ENCODE measurements around the gene OTOG. TPM values are rescaled to one million over a fixed set of nuclear protein-coding genes. Genes with fewer than 3 reads are reported as not detected.

OTOG gene
- total and polyA plus RNA-seq, 2 donors (not counting 3 experiments of a cell fraction or from before 2014, with no cell fraction given): not detected

- Histone ChIP-seq H3K27ac (ENCODE audit: insufficient read depth, low read depth, low read length) (no peak overlapping the region), H2AFZ (ENCODE audit: low read depth, low read length) (no peak overlapping the region), H3K27me3 (ENCODE audit: control insufficient read depth in 2 of 2, insufficient read depth in 2 of 2, low read length in 2 of 2) (peaks cover 0 to 4% of the 10 kb centered on the region in 2 experiments), H4K20me1 (replicated peaks; ENCODE audit: control insufficient read depth, extremely low read depth, insufficient read depth, low read length) (no peaks in the 10 kb centered on the region), H3K4me2 (ENCODE audit: insufficient read depth, low read length) (no peak overlapping the region), H3K9me1 (replicated peaks; ENCODE audit: control insufficient read depth, extremely low read depth, insufficient read depth, low read length) (no peaks in the 10 kb centered on the region), H3K79me2 (ENCODE audit: control insufficient read depth, insufficient read depth, low read length) (no peaks in the 10 kb centered on the region), H3K9ac (replicated peaks; ENCODE audit: extremely low read depth, insufficient read depth, low read length) (no peak overlapping the region), H3K9me3 (replicated peaks; ENCODE audit: control insufficient read depth, insufficient read depth, low read length) (no peaks in the 10 kb centered on the region), H3K4me3 (replicated peaks in 1 of 3; ENCODE audit: insufficient read depth in 1 of 3, low read depth in 1 of 3, low read length in 3 of 3) (no peak overlapping the region), H3K36me3 (ENCODE audit: control insufficient read depth in 2 of 2, extremely low read depth in 1 of 2, insufficient read depth in 2 of 2, low read length in 2 of 2) (no peaks in the 10 kb centered on the region), H3K4me1 (ENCODE audit: control insufficient read depth, extremely low read depth, insufficient read depth, low read length) (no peaks in the 10 kb centered on the region)
- ChIA-PET POLR2A (no interaction called here), CTCF (no interaction called here)
- FAIRE-seq (no peak), DNase-seq (ENCODE audit: low read depth, low spot score) (no peak)
- intact Hi-C loops (cut with micrococcal nuclease) (no loop called here), dilution Hi-C loops (cut with MboI; ENCODE audit: extremely low pct_ligation_motif_present, low sequenced_read_pairs) (no loop called here)
- no TSS peak for BruUV-seq (replicated peaks)
- no peak for TF ChIP-seq POLR2AphosphoS5 (IDR thresholded peaks at IDR 0.05; ENCODE audit: insufficient read depth, low read depth, low read length)
- no peak for TF ChIP-seq MYC (IDR thresholded peaks at IDR 0.05; ENCODE audit: low read depth, low read length)
- TF ChIP-seq FOS (IDR thresholded peaks at IDR 0.05; ENCODE audit: borderline replicate concordance, insufficient read depth, low read length): no peak
- no peak for TF ChIP-seq CTCF (IDR thresholded peaks at IDR 0.05; ENCODE audit: extremely low read depth in 1 of 2, insufficient read depth in 1 of 2, low read depth in 1 of 2, low read length in 2 of 2)
- TF ChIP-seq GATA2 (IDR thresholded peaks at IDR 0.05; ENCODE audit: insufficient read depth, insufficient read length, low read depth, low read length): no peak
- TF ChIP-seq MAX (IDR thresholded peaks at IDR 0.05; ENCODE audit: insufficient read depth, insufficient read length): no peak
- TF ChIP-seq JUN (IDR thresholded peaks at IDR 0.05; ENCODE audit: borderline replicate concordance, insufficient read depth, insufficient read length, low read depth): no peak
- no peak for TF ChIP-seq EZH2 (IDR thresholded peaks at IDR 0.05; ENCODE audit: borderline replicate concordance, low read depth, low read length, severe bottlenecking)
These were observed 6.1 kb downstream of the OTOG start for GRCh38 chr11:17553249-17553546.

All from endothelial cell of umbilical vein (primary cell).